Endodermal cell (in vitro differentiated cells): ENCODE results near the gene DERL3. TPM values are rescaled to one million over a fixed set of nuclear protein-coding genes. Genes with fewer than 3 reads are reported as not detected.

Experiments used
- DNase-seq: peaks from one replicate; pipeline ENCODE4 v3.0.0-alpha.2; 2017
- H3K27ac ChIP-seq: 2 replicates; pipeline ENCODE4 v1.5.1; 2013; ENCODE audit warnings: mild to moderate bottlenecking, low read depth, low read length, moderate library complexity
- H3K27me3 ChIP-seq: 2 replicates; pipeline ENCODE4 v1.6.1; 2013; ENCODE audit warnings: mild to moderate bottlenecking, low read length, moderate library complexity; ENCODE audit not compliant: insufficient read depth, control insufficient read depth, poor library complexity, severe bottlenecking
- H3K36me3 ChIP-seq: 2 replicates; pipeline ENCODE4 v1.7.0; 2013; ENCODE audit warnings: mild to moderate bottlenecking, low read length, moderate library complexity; ENCODE audit not compliant: control insufficient read depth, insufficient read depth
- H3K4me1 ChIP-seq: one replicate; pipeline ENCODE4 v1.7.0; 2013; ENCODE audit warnings: low read length; ENCODE audit not compliant: control insufficient read depth, insufficient read depth
- H3K4me3 ChIP-seq: 2 replicates; pipeline ENCODE4 v1.5.1; 2013; ENCODE audit warnings: mild to moderate bottlenecking, low read length, moderate library complexity
- H3K9ac ChIP-seq: 2 replicates; pipeline ENCODE4 v1.6.1; 2013; ENCODE audit warnings: mild to moderate bottlenecking, low read length, moderate library complexity; ENCODE audit not compliant: poor library complexity, severe bottlenecking; ENCODE audit errors: extremely low read depth
- H3K9me3 ChIP-seq: 2 replicates; pipeline ENCODE4 v1.6.1; 2013; ENCODE audit warnings: mild to moderate bottlenecking, low read length, moderate library complexity; ENCODE audit not compliant: control insufficient read depth
- H3K27ac Mint-ChIP-seq: 2 replicates; pipeline ENCODE4 v1.8.0; 2020; ENCODE audit warnings: mixed read lengths
- H3K27me3 Mint-ChIP-seq: 2 replicates; pipeline ENCODE4 v1.8.0; 2021; ENCODE audit warnings: mild to moderate bottlenecking, mixed read lengths; ENCODE audit not compliant: insufficient read depth
- H3K36me3 Mint-ChIP-seq: 2 replicates; pipeline ENCODE4 v1.8.0; 2020; ENCODE audit warnings: low read depth, mixed read lengths
- H3K4me1 Mint-ChIP-seq: 2 replicates; pipeline ENCODE4 v1.8.0; 2020; ENCODE audit warnings: mixed read lengths
- H3K4me3 Mint-ChIP-seq: 2 replicates; pipeline ENCODE4 v1.8.0; 2020; ENCODE audit warnings: mild to moderate bottlenecking, moderate library complexity, mixed read lengths
- H3K9me3 Mint-ChIP-seq: 2 replicates; pipeline ENCODE4 v1.8.0; 2020; ENCODE audit warnings: mild to moderate bottlenecking, mixed read lengths
- WGBS, 2 experiments: methylation state at CpG; one replicate each; pipeline versions ENCODE4 v1.1.5 to v1.1.7; 2013; ENCODE audit warnings: missing lambda C conversion rate in 2 of 2, mixed read lengths in 1 of 2; ENCODE audit not compliant: insufficient coverage in 1 of 2, insufficient read length in 1 of 2; 5-methylcytosine and 5-hydroxymethylcytosine counted together
- total RNA-seq, 2 donors: library from RNA; stranded (reverse); fragmentation: NEBNext Ultra II Directional in 1 of 2; extraction: Animal tissue kit (Norgen Biotek cat#: 25700) in 1 of 2; gene quantifications; 2 replicates in 1 of 2; 3 replicates in 1 of 2; pipeline ENCODE4 v1.2.1, GENCODE V29; 2021
- TF ChIP-seq, protein P1 (sequence below): fragments of 200-600 bp; sonication (generic); conservative IDR thresholded peaks from 2 replicates; pipeline ENCODE4 v1.5.0; 2021; ENCODE audit warnings: antibody characterized with exemption, mild to moderate bottlenecking

Gene DERL3
- total RNA-seq, 2 donors from 2014 or later, result 6.3 to 7.6 TPM

DNA sequence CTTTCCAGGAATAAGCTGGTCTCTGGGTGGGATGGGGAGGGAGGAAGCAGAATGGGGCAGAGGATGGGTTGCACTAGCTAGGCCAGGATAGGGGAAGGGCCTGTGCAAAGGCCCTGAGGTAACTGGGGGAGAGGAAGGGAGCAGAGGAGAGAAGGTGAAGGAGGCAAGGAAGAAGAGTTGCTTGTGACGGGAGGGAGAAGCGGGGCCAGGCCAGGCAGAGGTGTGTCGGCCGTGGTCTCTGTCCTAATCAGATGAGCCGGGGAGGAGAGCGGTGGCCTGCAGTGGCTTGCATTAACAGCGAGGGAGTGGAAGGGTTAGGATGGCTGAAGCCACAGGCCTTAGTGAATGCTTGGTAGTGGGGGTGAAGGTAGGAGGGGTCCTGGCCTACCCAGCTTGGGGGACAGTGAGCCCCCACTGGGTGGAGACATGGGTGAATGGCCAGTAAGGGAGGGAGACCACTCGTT, 6.0 kb upstream of the DERL3 start:
- H3K9ac ChIP-seq, result no peak overlapping the region
- WGBS, 2 experiments, result 77 to 85% methylated on average over 5 to 8 of the region's 8 CpGs

DNA sequence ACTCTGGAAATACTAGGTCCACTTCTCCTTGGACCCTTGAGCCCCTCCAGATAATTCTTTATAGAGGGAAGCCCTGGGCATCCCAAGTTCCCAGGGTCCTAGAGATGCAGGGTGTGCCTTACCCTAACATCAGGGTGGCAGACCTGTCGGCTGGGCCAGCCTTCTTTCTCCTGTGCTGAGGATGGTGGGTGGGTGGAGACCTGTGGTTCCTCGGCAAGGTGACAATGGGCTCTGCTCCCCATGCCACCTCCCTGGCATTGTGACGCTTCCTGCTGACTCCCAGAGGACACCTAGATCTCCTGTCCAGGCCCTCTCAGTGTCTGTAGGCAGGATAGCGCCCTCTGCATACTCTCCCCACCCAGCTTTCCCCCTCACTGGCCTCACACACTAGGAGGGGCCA, 3.8 kb upstream of the DERL3 start:
- Mint-ChIP-seq H3K27me3 (peaks cover 31% of the 10 kb centered on the region), H3K4me3 (no peak overlapping the region), H3K27ac (no peak overlapping the region), H3K4me1 (peaks cover 9% of the 10 kb centered on the region), H3K9me3 (no peaks in the 10 kb centered on the region), H3K36me3 (no peaks in the 10 kb centered on the region)
- DNase-seq, result no peak
- Histone ChIP-seq H3K9ac (no peak overlapping the region), H3K4me1 (no peaks in the 10 kb centered on the region), H3K27ac (no peak overlapping the region), H3K4me3 (no peak overlapping the region), H3K36me3 (no peaks in the 10 kb centered on the region), H3K9me3 (no peaks in the 10 kb centered on the region), H3K27me3 (no peaks in the 10 kb centered on the region)
- TF ChIP-seq, protein P1, sequence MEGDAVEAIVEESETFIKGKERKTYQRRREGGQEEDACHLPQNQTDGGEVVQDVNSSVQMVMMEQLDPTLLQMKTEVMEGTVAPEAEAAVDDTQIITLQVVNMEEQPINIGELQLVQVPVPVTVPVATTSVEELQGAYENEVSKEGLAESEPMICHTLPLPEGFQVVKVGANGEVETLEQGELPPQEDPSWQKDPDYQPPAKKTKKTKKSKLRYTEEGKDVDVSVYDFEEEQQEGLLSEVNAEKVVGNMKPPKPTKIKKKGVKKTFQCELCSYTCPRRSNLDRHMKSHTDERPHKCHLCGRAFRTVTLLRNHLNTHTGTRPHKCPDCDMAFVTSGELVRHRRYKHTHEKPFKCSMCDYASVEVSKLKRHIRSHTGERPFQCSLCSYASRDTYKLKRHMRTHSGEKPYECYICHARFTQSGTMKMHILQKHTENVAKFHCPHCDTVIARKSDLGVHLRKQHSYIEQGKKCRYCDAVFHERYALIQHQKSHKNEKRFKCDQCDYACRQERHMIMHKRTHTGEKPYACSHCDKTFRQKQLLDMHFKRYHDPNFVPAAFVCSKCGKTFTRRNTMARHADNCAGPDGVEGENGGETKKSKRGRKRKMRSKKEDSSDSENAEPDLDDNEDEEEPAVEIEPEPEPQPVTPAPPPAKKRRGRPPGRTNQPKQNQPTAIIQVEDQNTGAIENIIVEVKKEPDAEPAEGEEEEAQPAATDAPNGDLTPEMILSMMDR, result no peak
- 80 to 100% methylated on average over 2 to 4 of the region's 4 CpGs for WGBS, 2 experiments

More for the DNA sequence above, 6.0 kb upstream of the DERL3 start:
- Mint-ChIP-seq H3K4me3 (no peak overlapping the region), H3K27ac (no peak overlapping the region), H3K4me1 (peaks cover 10% of the 10 kb centered on the region), H3K36me3 (no peaks in the 10 kb centered on the region), H3K9me3 (no peaks in the 10 kb centered on the region), H3K27me3 (peaks cover 23% of the 10 kb centered on the region)
- H3K27me3 ChIP-seq, result no peaks in the 10 kb centered on the region
- no peak overlapping the region for H3K27ac ChIP-seq
- no peaks in the 10 kb centered on the region for H3K9me3 ChIP-seq
- DNase-seq, result no peak
- H3K4me3 ChIP-seq, result no peak overlapping the region
- H3K4me1 ChIP-seq, result no peaks in the 10 kb centered on the region
- TF ChIP-seq, protein P1, result no peak
- no peaks in the 10 kb centered on the region for H3K36me3 ChIP-seq

DNA sequence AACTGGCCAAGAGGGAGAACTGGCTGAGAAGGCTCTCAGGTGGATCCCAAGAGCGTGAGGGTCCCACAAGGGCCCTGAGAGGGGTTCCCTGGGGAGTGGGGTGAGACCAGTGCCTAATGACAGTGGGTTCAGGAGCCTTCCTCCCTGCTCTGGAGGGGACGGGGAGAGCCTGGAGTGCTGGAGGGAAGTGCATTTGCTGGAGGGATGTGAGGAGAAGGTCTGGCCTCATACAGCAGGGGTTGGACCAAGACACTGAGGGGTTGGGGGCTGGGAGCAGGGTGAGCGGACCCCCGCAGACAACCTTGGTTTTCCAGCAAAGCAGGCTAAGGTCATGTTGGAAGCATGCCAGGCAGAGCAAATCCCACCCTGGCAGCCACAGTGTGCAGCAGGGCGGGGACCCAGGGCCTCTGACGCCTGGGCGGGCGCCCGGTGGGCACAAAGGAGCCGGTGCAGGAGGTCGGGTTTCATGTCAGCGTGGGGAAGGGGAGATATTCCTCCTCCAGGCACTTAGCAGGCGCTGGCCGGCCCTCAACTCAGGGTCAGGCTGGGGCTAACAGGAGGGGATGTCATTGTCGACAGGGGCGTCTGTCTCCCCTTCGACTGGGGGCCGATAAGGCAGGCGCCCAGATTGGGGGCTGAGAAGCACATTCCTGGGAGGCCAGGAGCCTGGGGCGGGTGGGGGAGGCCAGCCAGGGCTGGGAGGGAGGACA, 3.1 kb upstream of the DERL3 start:
- H3K27ac Mint-ChIP-seq, result no peak overlapping the region
- Histone ChIP-seq H3K4me1 (no peaks in the 10 kb centered on the region), H3K4me3 (no peak overlapping the region), H3K36me3 (no peaks in the 10 kb centered on the region), H3K27me3 (no peaks in the 10 kb centered on the region), H3K9ac (no peak overlapping the region), H3K27ac (no peak overlapping the region), H3K9me3 (no peaks in the 10 kb centered on the region)
- no peaks in the 10 kb centered on the region for H3K36me3 Mint-ChIP-seq
- TF ChIP-seq, protein P1, result no peak
- WGBS, 2 experiments, result 68 to 84% methylated on average over 7 to 20 of the region's 20 CpGs
- H3K4me1 Mint-ChIP-seq, result peaks cover 9% of the 10 kb centered on the region
- DNase-seq, result no peak
- H3K27me3 Mint-ChIP-seq, result peaks cover 31% of the 10 kb centered on the region
- H3K9me3 Mint-ChIP-seq, result no peaks in the 10 kb centered on the region
- H3K4me3 Mint-ChIP-seq, result no peak overlapping the region
